ENCODE data around the gene SLCO2A1.

Gene SLCO2A1

GRCh38 chr3:134060561-134061385, 31.0 kb upstream of the SLCO2A1 start:
- H3K4me3 ChIP-seq (ENCODE audit: low read length), result no peak overlapping the region
- H3K36me3 ChIP-seq (ENCODE audit: control insufficient read depth, insufficient read depth, low read length), result no peaks in the 10 kb centered on the region
- no peak for DNase-seq (ENCODE audit: low read depth, low spot score)
- no CpG with 5 or more reads among the region's 10 CpGs for WGBS (ENCODE audit: insufficient coverage, insufficient read length)
- no peaks in the 10 kb centered on the region for H3K9me3 ChIP-seq (ENCODE audit: control insufficient read depth, insufficient read depth, low read length)
- no peak overlapping the region for H3K27ac ChIP-seq (ENCODE audit: low read length)
- no peaks in the 10 kb centered on the region for H3K27me3 ChIP-seq (ENCODE audit: control insufficient read depth, insufficient read depth, low read length)
- H3K4me1 ChIP-seq (ENCODE audit: control insufficient read depth, insufficient read depth, low read length), result no peaks in the 10 kb centered on the region

DNA sequence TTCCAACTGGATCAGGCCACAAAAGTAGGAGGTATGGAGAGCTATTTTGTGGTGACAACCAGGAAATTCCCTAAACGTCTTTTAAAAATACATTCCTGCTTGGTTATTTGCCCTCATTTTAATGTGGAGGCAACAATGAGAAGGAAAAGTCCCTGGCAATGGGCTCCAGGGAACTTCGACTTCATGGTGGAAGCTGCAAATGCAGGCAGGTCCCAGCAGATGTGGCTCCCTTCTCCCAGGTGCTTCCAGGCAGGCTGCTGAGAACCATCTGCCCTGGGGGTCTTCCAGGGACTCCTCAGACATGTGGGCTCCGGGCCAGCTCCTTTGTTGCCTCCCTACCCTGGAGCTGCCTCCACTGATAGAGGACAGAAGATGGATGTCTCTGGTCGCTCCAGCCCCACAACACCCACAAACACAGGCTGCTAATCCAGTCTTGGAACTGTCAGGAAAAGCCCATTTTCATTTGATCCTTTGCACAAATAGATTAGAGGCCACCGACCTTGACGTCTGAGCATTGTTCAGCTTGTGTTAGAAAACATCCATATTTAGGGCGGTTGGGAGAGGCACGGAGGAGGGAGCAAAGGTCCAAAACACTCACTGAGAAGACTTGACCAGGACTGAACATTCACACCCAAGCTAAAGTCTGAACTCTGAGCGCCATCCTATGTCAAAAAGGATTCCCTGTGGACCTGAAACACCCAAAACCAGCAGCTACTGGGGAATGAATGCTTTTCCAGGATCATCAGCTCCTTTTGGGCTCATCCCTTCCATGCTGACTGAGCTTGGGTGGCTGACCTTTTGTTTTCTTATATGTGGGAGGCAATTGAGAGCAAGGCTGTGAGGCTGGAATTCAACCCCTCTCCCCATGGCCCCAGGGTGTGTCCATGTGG, 30.2 kb upstream of the SLCO2A1 start:
- Histone ChIP-seq H3K36me3 (ENCODE audit: control insufficient read depth, insufficient read depth, low read length) (no peaks in the 10 kb centered on the region), H3K27me3 (ENCODE audit: control insufficient read depth, insufficient read depth, low read length) (no peaks in the 10 kb centered on the region), H3K4me3 (ENCODE audit: low read length) (no peak overlapping the region), H3K27ac (ENCODE audit: low read length) (no peak overlapping the region), H3K4me1 (ENCODE audit: control insufficient read depth, insufficient read depth, low read length) (no peaks in the 10 kb centered on the region), H3K9me3 (ENCODE audit: control insufficient read depth, insufficient read depth, low read length) (no peaks in the 10 kb centered on the region)
- DNase-seq (ENCODE audit: low read depth, low spot score), result no peak
- WGBS (ENCODE audit: insufficient coverage, insufficient read length), result no CpG with 5 or more reads among the region's 9 CpGs

DNA sequence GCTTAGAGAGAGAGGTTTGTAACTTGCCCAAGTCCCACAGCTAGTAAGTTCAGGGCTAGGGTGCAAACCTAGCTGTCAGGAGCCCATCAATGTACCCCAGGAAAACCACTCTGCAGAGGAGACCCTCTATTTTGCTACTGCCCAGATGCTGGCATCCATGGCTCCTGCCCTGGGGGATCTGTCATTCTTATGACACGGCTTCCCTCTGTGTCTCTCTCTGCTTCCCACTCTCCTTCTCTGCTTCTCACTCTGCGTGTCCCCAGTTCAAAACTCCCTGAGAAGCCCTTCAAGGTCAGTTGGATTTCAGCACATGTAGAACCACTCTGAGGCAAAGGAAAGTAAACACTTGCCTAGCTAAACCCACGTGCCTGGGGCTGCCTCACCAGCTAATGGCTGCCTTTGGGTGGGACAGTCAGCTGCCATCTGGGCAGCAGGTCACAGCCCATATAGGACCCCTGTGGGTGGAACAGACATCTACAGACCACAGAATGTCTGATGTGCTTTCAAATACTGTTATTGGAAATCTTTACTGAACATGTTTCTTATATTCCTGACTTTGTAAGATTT, 29.4 kb upstream of the SLCO2A1 start:
- no peaks in the 10 kb centered on the region for H3K4me1 ChIP-seq (ENCODE audit: control insufficient read depth, insufficient read depth, low read length)
- DNase-seq (ENCODE audit: low read depth, low spot score), result no peak
- WGBS (ENCODE audit: insufficient coverage, insufficient read length), result no CpG with 5 or more reads among the region's 3 CpGs
- no peak overlapping the region for H3K4me3 ChIP-seq (ENCODE audit: low read length)
- no peaks in the 10 kb centered on the region for H3K36me3 ChIP-seq (ENCODE audit: control insufficient read depth, insufficient read depth, low read length)
- no peak overlapping the region for H3K27ac ChIP-seq (ENCODE audit: low read length)
- H3K9me3 ChIP-seq (ENCODE audit: control insufficient read depth, insufficient read depth, low read length), result no peaks in the 10 kb centered on the region
- no peaks in the 10 kb centered on the region for H3K27me3 ChIP-seq (ENCODE audit: control insufficient read depth, insufficient read depth, low read length)

GRCh38 chr3:134057654-134058110, 28.0 kb upstream of the SLCO2A1 start:
- Histone ChIP-seq H3K36me3 (ENCODE audit: control insufficient read depth, insufficient read depth, low read length) (no peaks in the 10 kb centered on the region), H3K9me3 (ENCODE audit: control insufficient read depth, insufficient read depth, low read length) (no peaks in the 10 kb centered on the region), H3K27ac (ENCODE audit: low read length) (no peak overlapping the region), H3K4me1 (ENCODE audit: control insufficient read depth, insufficient read depth, low read length) (no peaks in the 10 kb centered on the region), H3K4me3 (ENCODE audit: low read length) (no peak overlapping the region), H3K27me3 (ENCODE audit: control insufficient read depth, insufficient read depth, low read length) (no peaks in the 10 kb centered on the region)
- DNase-seq (ENCODE audit: low read depth, low spot score), result no peak
- no CpG with 5 or more reads among the region's 7 CpGs for WGBS (ENCODE audit: insufficient coverage, insufficient read length)

DNA sequence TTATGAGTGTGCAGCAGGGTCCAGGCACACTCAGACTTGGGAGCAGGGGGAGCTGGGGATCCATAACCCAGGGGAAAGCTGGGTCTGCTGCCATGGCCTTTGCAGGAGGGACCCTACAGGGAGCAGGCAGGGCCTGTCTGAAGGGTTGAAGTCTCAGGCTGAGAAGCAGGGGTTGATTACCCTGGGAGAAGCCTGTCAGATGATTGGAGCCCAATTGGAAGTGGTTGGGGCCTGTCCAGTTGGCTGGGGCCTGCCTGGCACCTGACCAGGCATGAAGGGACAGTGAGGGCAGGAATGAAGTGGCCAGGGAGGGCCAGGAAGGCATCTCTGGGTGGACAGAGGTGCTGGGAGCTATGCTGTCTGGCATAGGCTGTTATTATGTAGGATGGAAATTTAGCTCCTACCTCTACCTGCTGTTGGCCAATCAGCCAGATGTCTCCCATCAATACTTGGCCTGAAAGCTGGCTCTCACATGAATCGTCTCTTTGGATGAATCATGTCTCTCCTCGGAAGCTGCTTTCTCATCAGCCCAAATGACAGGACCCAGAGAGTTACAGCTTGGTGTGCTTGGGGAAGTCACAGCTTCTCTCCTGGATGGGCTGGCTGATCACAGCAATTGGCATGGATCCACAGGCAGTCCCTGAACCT, 27.4 kb upstream of the SLCO2A1 start:
- no peaks in the 10 kb centered on the region for H3K36me3 ChIP-seq (ENCODE audit: control insufficient read depth, insufficient read depth, low read length)
- H3K4me1 ChIP-seq (ENCODE audit: control insufficient read depth, insufficient read depth, low read length), result no peaks in the 10 kb centered on the region
- no peaks in the 10 kb centered on the region for H3K27me3 ChIP-seq (ENCODE audit: control insufficient read depth, insufficient read depth, low read length)
- DNase-seq (ENCODE audit: low read depth, low spot score), result no peak
- no peak overlapping the region for H3K4me3 ChIP-seq (ENCODE audit: low read length)
- WGBS (ENCODE audit: insufficient coverage, insufficient read length), result no CpG with 5 or more reads among the region's 2 CpGs
- H3K27ac ChIP-seq (ENCODE audit: low read length), result no peak overlapping the region
- H3K9me3 ChIP-seq (ENCODE audit: control insufficient read depth, insufficient read depth, low read length), result no peaks in the 10 kb centered on the region

GRCh38 chr3:134056464-134056891, 26.8 kb upstream of the SLCO2A1 start:
- no peak overlapping the region for H3K27ac ChIP-seq (ENCODE audit: low read length)
- H3K4me1 ChIP-seq (ENCODE audit: control insufficient read depth, insufficient read depth, low read length), result no peaks in the 10 kb centered on the region
- H3K27me3 ChIP-seq (ENCODE audit: control insufficient read depth, insufficient read depth, low read length), result no peaks in the 10 kb centered on the region
- 100% methylated on average over 4 of the region's 7 CpGs for WGBS (ENCODE audit: insufficient coverage, insufficient read length)
- H3K9me3 ChIP-seq (ENCODE audit: control insufficient read depth, insufficient read depth, low read length), result no peaks in the 10 kb centered on the region
- H3K36me3 ChIP-seq (ENCODE audit: control insufficient read depth, insufficient read depth, low read length), result no peaks in the 10 kb centered on the region
- DNase-seq (ENCODE audit: low read depth, low spot score), result no peak
- H3K4me3 ChIP-seq (ENCODE audit: low read length), result no peak overlapping the region

GRCh38 chr3:134055661-134056060, 25.9 kb upstream of the SLCO2A1 start:
- no CpG with 5 or more reads among the region's 7 CpGs for WGBS (ENCODE audit: insufficient coverage, insufficient read length)
- no peak for DNase-seq (ENCODE audit: low read depth, low spot score)
- H3K27ac ChIP-seq (ENCODE audit: low read length), result no peak overlapping the region
- H3K4me3 ChIP-seq (ENCODE audit: low read length), result no peak overlapping the region
- H3K4me1 ChIP-seq (ENCODE audit: control insufficient read depth, insufficient read depth, low read length), result no peaks in the 10 kb centered on the region
- H3K27me3 ChIP-seq (ENCODE audit: control insufficient read depth, insufficient read depth, low read length), result no peaks in the 10 kb centered on the region
- H3K36me3 ChIP-seq (ENCODE audit: control insufficient read depth, insufficient read depth, low read length), result no peaks in the 10 kb centered on the region
- no peaks in the 10 kb centered on the region for H3K9me3 ChIP-seq (ENCODE audit: control insufficient read depth, insufficient read depth, low read length)

DNA sequence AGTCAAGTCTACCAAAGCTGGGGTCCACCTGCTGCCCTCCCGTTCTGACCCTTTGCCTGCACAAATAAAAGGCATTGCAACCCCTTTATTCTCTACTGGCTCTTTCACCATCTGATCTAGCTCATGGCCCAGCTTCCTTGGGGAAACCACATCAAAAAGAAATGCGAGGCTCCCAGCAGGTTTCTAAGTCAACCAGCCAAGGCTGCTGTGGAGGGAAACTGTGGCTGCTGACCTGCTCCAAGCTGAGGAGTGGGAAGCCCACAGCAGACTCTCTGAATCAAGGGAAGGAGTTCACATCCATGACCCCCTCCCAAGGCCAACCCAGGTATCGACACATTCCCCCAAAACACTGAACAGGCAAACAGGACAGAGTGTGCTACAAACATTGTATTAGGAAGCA, 25.2 kb upstream of the SLCO2A1 start:
- no peaks in the 10 kb centered on the region for H3K9me3 ChIP-seq (ENCODE audit: control insufficient read depth, insufficient read depth, low read length)
- no peak for DNase-seq (ENCODE audit: low read depth, low spot score)
- no CpG with 5 or more reads among the region's 3 CpGs for WGBS (ENCODE audit: insufficient coverage, insufficient read length)
- H3K27ac ChIP-seq (ENCODE audit: low read length), result no peak overlapping the region
- H3K36me3 ChIP-seq (ENCODE audit: control insufficient read depth, insufficient read depth, low read length), result no peaks in the 10 kb centered on the region
- no peaks in the 10 kb centered on the region for H3K4me1 ChIP-seq (ENCODE audit: control insufficient read depth, insufficient read depth, low read length)
- no peaks in the 10 kb centered on the region for H3K27me3 ChIP-seq (ENCODE audit: control insufficient read depth, insufficient read depth, low read length)
- no peak overlapping the region for H3K4me3 ChIP-seq (ENCODE audit: low read length)

GRCh38 chr3:134054231-134054630, 24.5 kb upstream of the SLCO2A1 start:
- no peaks in the 10 kb centered on the region for H3K36me3 ChIP-seq (ENCODE audit: control insufficient read depth, insufficient read depth, low read length)
- WGBS (ENCODE audit: insufficient coverage, insufficient read length), result no CpG with 5 or more reads among the region's 5 CpGs
- H3K4me1 ChIP-seq (ENCODE audit: control insufficient read depth, insufficient read depth, low read length), result no peaks in the 10 kb centered on the region
- no peak overlapping the region for H3K27ac ChIP-seq (ENCODE audit: low read length)
- no peak overlapping the region for H3K4me3 ChIP-seq (ENCODE audit: low read length)
- H3K9me3 ChIP-seq (ENCODE audit: control insufficient read depth, insufficient read depth, low read length), result no peaks in the 10 kb centered on the region
- DNase-seq (ENCODE audit: low read depth, low spot score), result no peak
- no peaks in the 10 kb centered on the region for H3K27me3 ChIP-seq (ENCODE audit: control insufficient read depth, insufficient read depth, low read length)

DNA sequence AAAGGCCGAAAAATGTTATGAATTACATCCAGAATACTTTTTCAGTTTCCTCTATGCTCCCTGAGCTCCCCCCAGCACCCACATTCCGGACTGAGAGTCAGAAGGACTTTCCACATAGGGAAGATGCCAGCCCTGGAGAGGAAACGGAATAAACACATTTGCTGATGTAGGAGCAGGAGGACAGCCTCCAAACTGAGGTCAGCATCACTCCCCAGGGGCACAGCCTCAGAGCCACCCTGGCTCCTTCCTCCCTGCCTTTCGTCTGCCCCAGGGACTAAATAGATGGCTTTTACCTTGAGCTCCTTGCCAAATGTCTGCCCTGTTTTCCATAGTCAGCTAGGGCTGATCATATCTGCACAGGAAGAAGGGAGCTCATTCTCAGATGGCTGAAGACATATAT, 22.6 kb upstream of the SLCO2A1 start:
- Histone ChIP-seq H3K9me3 (ENCODE audit: control insufficient read depth, insufficient read depth, low read length) (no peaks in the 10 kb centered on the region), H3K27me3 (ENCODE audit: control insufficient read depth, insufficient read depth, low read length) (no peaks in the 10 kb centered on the region), H3K27ac (ENCODE audit: low read length) (no peak overlapping the region), H3K36me3 (ENCODE audit: control insufficient read depth, insufficient read depth, low read length) (no peaks in the 10 kb centered on the region), H3K4me1 (ENCODE audit: control insufficient read depth, insufficient read depth, low read length) (no peaks in the 10 kb centered on the region), H3K4me3 (ENCODE audit: low read length) (no peak overlapping the region)
- DNase-seq (ENCODE audit: low read depth, low spot score), result no peak
- no CpG with 5 or more reads among the region's 4 CpGs for WGBS (ENCODE audit: insufficient coverage, insufficient read length)

Data from iPS DF 6.9 (cell line).